RPMI7951 (cell line): Measurements from ENCODE around the gene CEACAM16. TPM values are rescaled to one million over a fixed set of nuclear protein-coding genes. Genes with fewer than 3 reads are reported as not detected.

Source experiments
- DNase-seq: peaks from one replicate; pipeline ENCODE4 v3.0.0-alpha.2; 2012; ENCODE audit warnings: low read depth
- total RNA-seq: library from RNA; depleted of rRNA; stranded (reverse); fragments of >200 nt; shearing (Covaris generic); gene quantifications from 2 replicates; pipeline ENCODE4 v1.2.3, GENCODE V29; 2014; rRNA removed

Gene CEACAM16
- total RNA-seq, 1 experiment from 2014 or later: not detected

GRCh38 chr19:44759083-44759804, 60.3 kb downstream of the CEACAM16 start:
- DNase-seq: no peak

Other genes with a start within 250 kb of the CEACAM16 start
- 10.7 and 11.7 TPM in 2 replicates for gene ZNF180, start 198.6 kb upstream of the CEACAM16 start, total RNA-seq
- gene CEACAM20, start 169.5 kb upstream of the CEACAM16 start, total RNA-seq: not detected in 2 replicates
- gene IGSF23, start 85.6 kb upstream of the CEACAM16 start, total RNA-seq: not detected in 2 replicates
- 34.2 and 35.7 TPM in 2 replicates for gene PVR, start 55.2 kb upstream of the CEACAM16 start, total RNA-seq
- 0.12 and 0.20 TPM in 2 replicates for gene CEACAM19, start 27.7 kb upstream of the CEACAM16 start, total RNA-seq
- gene BCL3, start 49.6 kb downstream of the CEACAM16 start, total RNA-seq: 21.8 and 22.6 TPM in 2 replicates
- gene CBLC, start 78.7 kb downstream of the CEACAM16 start, total RNA-seq: not detected in 2 replicates
- gene BCAM, start 110.0 kb downstream of the CEACAM16 start, total RNA-seq: 4.6 and 5.7 TPM in 2 replicates
- 49.3 and 51.0 TPM in 2 replicates for gene NECTIN2, start 147.1 kb downstream of the CEACAM16 start, total RNA-seq
- 75.2 and 141 TPM in 2 replicates for gene TOMM40, start 192.1 kb downstream of the CEACAM16 start, total RNA-seq
- gene APOE, start 206.6 kb downstream of the CEACAM16 start, total RNA-seq: 6.1 and 8.5 TPM in 2 replicates
- gene APOC1, start 215.5 kb downstream of the CEACAM16 start, total RNA-seq: 1.3 and 1.8 TPM in 2 replicates
- gene APOC4, start 243.1 kb downstream of the CEACAM16 start, total RNA-seq: not detected in 2 replicates
- not detected in 2 replicates for gene APOC2, start 246.9 kb downstream of the CEACAM16 start, total RNA-seq